Measurements from ENCODE around the gene MTCL1.
A peak's percentile ranks its signal among the peaks of the same experiment; 100 is the strongest.

The MTCL1 gene

GRCh38 chr18:8699948-8700347, 5.4 kb upstream of the MTCL1 start:
- H3K4me1 Mint-ChIP-seq (ENCODE audit: low read depth), result peaks cover 11% of the 10 kb centered on the region
- no peak overlapping the region for H3K27ac Mint-ChIP-seq
- no peaks in the 10 kb centered on the region for H3K9me3 Mint-ChIP-seq
- peaks cover 51% of the 10 kb centered on the region for H3K27me3 Mint-ChIP-seq
- H3K36me3 Mint-ChIP-seq (ENCODE audit: low read depth), result peaks cover 2% of the 10 kb centered on the region
- H3K4me3 Mint-ChIP-seq, result no peak overlapping the region
- DNase-seq, result no peak

GRCh38 chr18:8701546-8702118, 3.7 kb upstream of the MTCL1 start:
- H3K4me3 Mint-ChIP-seq, result no peak overlapping the region
- H3K36me3 Mint-ChIP-seq (ENCODE audit: low read depth), result peaks cover 2% of the 10 kb centered on the region
- H3K27ac Mint-ChIP-seq, result no peak overlapping the region
- H3K9me3 Mint-ChIP-seq, result no peaks in the 10 kb centered on the region
- no peak for DNase-seq
- peaks cover 49% of the 10 kb centered on the region for H3K27me3 Mint-ChIP-seq
- H3K4me1 Mint-ChIP-seq (ENCODE audit: low read depth), result peaks cover 11% of the 10 kb centered on the region

- Mint-ChIP-seq H3K27me3 (peaks cover 59% of the 10 kb centered on the region), H3K4me1 (ENCODE audit: low read depth) (peaks cover 19% of the 10 kb centered on the region), H3K9me3 (no peaks in the 10 kb centered on the region), H3K36me3 (ENCODE audit: low read depth) (peaks cover 2% of the 10 kb centered on the region), H3K27ac (no peak overlapping the region), H3K4me3 (no peak overlapping the region)
- DNase-seq, result no peak
Observed at GRCh38 chr18:8702668-8703067, 2.7 kb upstream of the MTCL1 start.

- Mint-ChIP-seq H3K4me1 (ENCODE audit: low read depth) (peaks cover 19% of the 10 kb centered on the region), H3K27ac (no peak overlapping the region), H3K27me3 (peaks cover 64% of the 10 kb centered on the region), H3K4me3 (no peak overlapping the region), H3K36me3 (ENCODE audit: low read depth) (peaks cover 2% of the 10 kb centered on the region), H3K9me3 (no peaks in the 10 kb centered on the region)
- DNase-seq, result no peak
Observed at GRCh38 chr18:8703092-8703709, 2.2 kb upstream of the MTCL1 start.

GRCh38 chr18:8703781-8704301, 1.5 kb upstream of the MTCL1 start:
- Mint-ChIP-seq H3K27me3 (peaks cover 71% of the 10 kb centered on the region), H3K36me3 (ENCODE audit: low read depth) (peaks cover 2% of the 10 kb centered on the region), H3K4me1 (ENCODE audit: low read depth) (peaks cover 19% of the 10 kb centered on the region), H3K9me3 (no peaks in the 10 kb centered on the region), H3K27ac (no peak overlapping the region), H3K4me3 (peak overlapping the region; percentile 85)
- DNase-seq, result no peak

- Mint-ChIP-seq H3K36me3 (ENCODE audit: low read depth) (peaks cover 2% of the 10 kb centered on the region), H3K27me3 (peaks cover 73% of the 10 kb centered on the region), H3K9me3 (no peaks in the 10 kb centered on the region), H3K4me3 (peak overlapping the region; percentile 85), H3K4me1 (ENCODE audit: low read depth) (peaks cover 19% of the 10 kb centered on the region), H3K27ac (peak overlapping the region; percentile 40)
- peak; percentile 91 for DNase-seq
Observed at GRCh38 chr18:8704361-8705237, 757 bp upstream of the MTCL1 start.

GRCh38 chr18:8705961-8706790, 820 bp downstream of the MTCL1 start:
- H3K27ac Mint-ChIP-seq, result no peak overlapping the region
- peak; percentile 54 for DNase-seq
- H3K4me3 Mint-ChIP-seq, result peak overlapping the region; percentile 71
- peaks cover 2% of the 10 kb centered on the region for H3K36me3 Mint-ChIP-seq (ENCODE audit: low read depth)
- H3K27me3 Mint-ChIP-seq, result peaks cover 63% of the 10 kb centered on the region
- H3K9me3 Mint-ChIP-seq, result no peaks in the 10 kb centered on the region
- H3K4me1 Mint-ChIP-seq (ENCODE audit: low read depth), result peaks cover 19% of the 10 kb centered on the region

GRCh38 chr18:8706791-8707555, 1.6 kb downstream of the MTCL1 start:
- peaks cover 19% of the 10 kb centered on the region for H3K4me1 Mint-ChIP-seq (ENCODE audit: low read depth)
- H3K27ac Mint-ChIP-seq, result no peak overlapping the region
- H3K27me3 Mint-ChIP-seq, result peaks cover 56% of the 10 kb centered on the region
- DNase-seq, result peak; percentile 34
- H3K9me3 Mint-ChIP-seq, result no peaks in the 10 kb centered on the region
- H3K4me3 Mint-ChIP-seq, result peak overlapping the region; percentile 71
- peaks cover 2% of the 10 kb centered on the region for H3K36me3 Mint-ChIP-seq (ENCODE audit: low read depth)

GRCh38 chr18:8707556-8708300, 2.4 kb downstream of the MTCL1 start:
- H3K27ac Mint-ChIP-seq, result no peak overlapping the region
- peaks cover 19% of the 10 kb centered on the region for H3K4me1 Mint-ChIP-seq (ENCODE audit: low read depth)
- peaks cover 2% of the 10 kb centered on the region for H3K36me3 Mint-ChIP-seq (ENCODE audit: low read depth)
- H3K27me3 Mint-ChIP-seq, result peaks cover 54% of the 10 kb centered on the region
- H3K4me3 Mint-ChIP-seq, result peak overlapping the region; percentile 71
- H3K9me3 Mint-ChIP-seq, result no peaks in the 10 kb centered on the region
- no peak for DNase-seq

- no peak overlapping the region for H3K27ac Mint-ChIP-seq
- H3K9me3 Mint-ChIP-seq, result no peaks in the 10 kb centered on the region
- peaks cover 50% of the 10 kb centered on the region for H3K27me3 Mint-ChIP-seq
- H3K4me1 Mint-ChIP-seq (ENCODE audit: low read depth), result peaks cover 19% of the 10 kb centered on the region
- no peak for DNase-seq
- H3K4me3 Mint-ChIP-seq, result no peak overlapping the region
- peaks cover 2% of the 10 kb centered on the region for H3K36me3 Mint-ChIP-seq (ENCODE audit: low read depth)
Observed at GRCh38 chr18:8708670-8709069, 3.3 kb downstream of the MTCL1 start.

- DNase-seq, result no peak
- H3K9me3 Mint-ChIP-seq, result no peaks in the 10 kb centered on the region
- no peak overlapping the region for H3K4me3 Mint-ChIP-seq
- H3K36me3 Mint-ChIP-seq (ENCODE audit: low read depth), result peaks cover 1% of the 10 kb centered on the region
- no peak overlapping the region for H3K27ac Mint-ChIP-seq
- peaks cover 12% of the 10 kb centered on the region for H3K4me1 Mint-ChIP-seq (ENCODE audit: low read depth)
- H3K27me3 Mint-ChIP-seq, result peaks cover 49% of the 10 kb centered on the region
Observed at GRCh38 chr18:8709248-8710059, 4.1 kb downstream of the MTCL1 start.

GRCh38 chr18:8711736-8712135, 6.4 kb downstream of the MTCL1 start:
- peaks cover 7% of the 10 kb centered on the region for H3K4me1 Mint-ChIP-seq (ENCODE audit: low read depth)
- H3K4me3 Mint-ChIP-seq, result no peak overlapping the region
- H3K36me3 Mint-ChIP-seq (ENCODE audit: low read depth), result no peaks in the 10 kb centered on the region
- H3K27me3 Mint-ChIP-seq, result peaks cover 47% of the 10 kb centered on the region
- H3K27ac Mint-ChIP-seq, result no peak overlapping the region
- DNase-seq, result no peak
- H3K9me3 Mint-ChIP-seq, result no peaks in the 10 kb centered on the region
